Bone marrow (tissue), 2 donors: ENCODE measurements around the gene PRPF38A.

ENCODE experiments used
- DNase-seq, 2 donors: peaks; one replicate each; lab custom pipeline; 2025; lab: John Stamatoyannopoulos, UW

Gene PRPF38A

DNA sequence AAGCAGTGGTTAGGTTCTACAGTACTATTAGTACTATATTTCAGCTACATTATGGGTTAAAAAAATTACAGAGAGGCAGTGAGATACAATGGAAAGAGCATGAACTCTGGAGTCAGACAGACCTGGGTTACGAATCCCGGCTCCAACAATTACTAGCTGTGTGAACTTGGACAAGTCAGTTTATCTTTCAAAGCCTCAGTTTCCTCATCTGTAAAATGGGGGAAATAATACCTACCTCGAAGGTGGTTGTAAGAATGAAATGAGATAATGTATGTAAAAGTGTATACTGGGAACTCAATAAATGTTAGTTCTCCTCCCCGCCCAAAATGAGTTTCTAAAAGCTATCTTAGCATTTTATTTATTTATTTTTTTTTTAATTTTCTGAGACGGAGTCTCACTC, 59.5 kb downstream of the PRPF38A start:
- no peak for DNase-seq

DNA sequence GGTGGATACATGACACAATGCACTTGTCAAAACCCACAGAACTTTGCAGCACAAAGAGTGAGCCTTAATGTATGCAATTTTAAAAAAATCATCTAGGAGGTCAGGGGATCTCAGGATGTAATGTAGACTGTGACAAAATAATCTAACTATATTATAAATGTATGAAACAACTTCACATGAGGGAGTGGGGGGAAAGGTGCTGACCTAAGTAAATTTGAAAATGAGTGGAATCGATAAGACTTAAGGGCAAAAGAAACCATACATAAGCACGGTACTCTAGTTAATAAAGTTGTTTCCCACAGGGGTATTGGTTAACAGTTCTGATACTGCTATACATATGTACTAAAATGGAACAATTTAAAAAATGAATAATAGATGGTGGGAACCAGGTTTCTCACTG, 64.7 kb downstream of the PRPF38A start:
- no peak for DNase-seq
